GM18867 (cell line): ENCODE results near the gene DISC1.

Experiments used
- ATAC-seq: cut with Tn5 transposase; IDR thresholded peaks from one replicate; pipeline ENCODE4 v1.9.1; 2021; ENCODE audit warnings: mild to moderate bottlenecking, moderate library complexity; ENCODE audit not compliant: unreplicated experiment

Gene DISC1

GRCh38 chr1:232059726-232060374, 433.3 kb downstream of the DISC1 start:
- ATAC-seq, result no peak

GRCh38 chr1:232062967-232063366, 436.4 kb downstream of the DISC1 start:
- ATAC-seq, result no peak

- no peak for ATAC-seq
Measured at GRCh38 chr1:232066521-232066920, 439.9 kb downstream of the DISC1 start.

GRCh38 chr1:232074265-232074664, 447.7 kb downstream of the DISC1 start:
- no peak for ATAC-seq

- ATAC-seq, result no peak
Measured at GRCh38 chr1:232077809-232078208, 451.2 kb downstream of the DISC1 start.

- ATAC-seq, result no peak
Measured at GRCh38 chr1:232084584-232085223, 458.1 kb downstream of the DISC1 start.

- ATAC-seq, result no peak
Measured at GRCh38 chr1:232090816-232091215, 464.2 kb downstream of the DISC1 start.
